Colonic mucosa (tissue), 4 donors: ENCODE measurements around the gene PBX2. TPM values are rescaled to one million over a fixed set of nuclear protein-coding genes. Genes with fewer than 3 reads are reported as not detected.
"Not testable (repeated sequence)": the region's sequence is repeated elsewhere in the genome, so short reads cannot be mapped to it uniquely, and the experiment has no call there.

ENCODE experiments used
- DNase-seq: peaks from one replicate; pipeline ENCODE4 v3.0.0-alpha.2; 2020
- H3K27ac ChIP-seq: fragments of 200-600 bp; one replicate; pipeline ENCODE4 v1.8.0; 2021
- H3K27me3 ChIP-seq: fragments of 200-600 bp; one replicate; pipeline ENCODE4 v1.8.0; 2021
- H3K36me3 ChIP-seq: fragments of 200-600 bp; one replicate; pipeline ENCODE4 v1.8.0; 2021
- H3K4me1 ChIP-seq: fragments of 200-600 bp; one replicate; pipeline ENCODE4 v1.8.0; 2021; ENCODE audit warnings: mild to moderate bottlenecking
- H3K4me3 ChIP-seq: fragments of 200-600 bp; one replicate; pipeline ENCODE4 v1.8.0; 2021
- H3K9ac ChIP-seq, 2 donors: one replicate each; pipeline ENCODE4 v1.7.0; 2013; ENCODE audit warnings: control low read depth in 2 of 2, low read depth in 2 of 2, low read length in 2 of 2
- H3K9me3 ChIP-seq: fragments of 200-600 bp; one replicate; pipeline ENCODE4 v1.8.0; 2021
- CTCF ChIP-seq: fragments of 200-600 bp; IDR thresholded peaks from one replicate; pipeline ENCODE4 v1.8.0; 2022; ENCODE audit warnings: antibody characterized with exemption, mild to moderate bottlenecking
- intact Hi-C: fragments of 100-400 bp; cut with DNase I; formaldehyde crosslinking; loops from one replicate; pipeline ENCODE4 v1.14.1; 2022
- total RNA-seq, 2 donors: library from RNA; stranded (reverse); fragmentation: NEBNext Ultra II Directional in 1 of 2; extraction: Animal tissue kit (Norgen Biotek cat#: 25700) in 1 of 2; gene quantifications; one replicate each; pipeline ENCODE4 v1.2.1, GENCODE V29; 2021
- donor health status: healthy.
- donor health status: DM: no; HTN: no; CAD: no.
- donor health status: DM: no; HTN: no; CAD: no.

PBX2 gene
- total RNA-seq, 2 donors from 2014 or later = 47.5 TPM

DNA sequence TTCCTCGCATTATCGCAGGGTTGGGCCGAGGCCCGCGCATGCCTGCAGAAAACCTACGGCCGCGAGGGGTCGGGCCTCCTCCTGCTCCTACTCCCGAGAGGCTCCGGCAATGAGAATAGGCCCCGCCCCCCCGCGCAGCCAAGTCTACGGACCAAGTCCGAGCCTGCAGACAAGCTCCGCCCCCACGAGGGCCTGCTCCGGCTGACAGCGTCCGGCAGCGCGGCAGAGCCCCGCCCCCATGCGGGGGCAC, 5.6 kb upstream of the PBX2 start:
- Histone ChIP-seq H3K27ac (peak overlapping the region; percentile 99), H3K27me3 (no peaks in the 10 kb centered on the region), H3K9me3 (no peaks in the 10 kb centered on the region), H3K36me3 (no peaks in the 10 kb centered on the region), H3K4me1 (peaks cover 2% of the 10 kb centered on the region), H3K9ac (peak overlapping the region; percentile 99 to 100), H3K4me3 (peak overlapping the region; percentile 58)
- DNase-seq = peak; percentile 100
- intact Hi-C loops = no loop called here
- TF ChIP-seq CTCF = peak; percentile 55

- Histone ChIP-seq H3K27me3 (no peaks in the 10 kb centered on the region), H3K27ac (peak overlapping the region; percentile 84), H3K4me3 (peak overlapping the region; percentile 18), H3K9me3 (no peaks in the 10 kb centered on the region), H3K4me1 (peaks cover 2% of the 10 kb centered on the region), H3K9ac (peak overlapping the region; percentile 68 to 88), H3K36me3 (no peaks in the 10 kb centered on the region)
- intact Hi-C loops = no loop called here
- no peak for TF ChIP-seq CTCF
- DNase-seq = peak; percentile 60
Measured at GRCh38 chr6:32194825-32195651, 5.0 kb upstream of the PBX2 start.

- no peak for TF ChIP-seq CTCF
- Histone ChIP-seq H3K9ac (no peak overlapping the region), H3K27ac (peak overlapping the region; percentile 84), H3K9me3 (no peaks in the 10 kb centered on the region), H3K27me3 (no peaks in the 10 kb centered on the region), H3K36me3 (no peaks in the 10 kb centered on the region), H3K4me1 (peaks cover 2% of the 10 kb centered on the region), H3K4me3 (no peak overlapping the region)
- intact Hi-C loops = no loop called here
- no peak for DNase-seq
Measured at GRCh38 chr6:32194388-32194787, 4.4 kb upstream of the PBX2 start.

DNA sequence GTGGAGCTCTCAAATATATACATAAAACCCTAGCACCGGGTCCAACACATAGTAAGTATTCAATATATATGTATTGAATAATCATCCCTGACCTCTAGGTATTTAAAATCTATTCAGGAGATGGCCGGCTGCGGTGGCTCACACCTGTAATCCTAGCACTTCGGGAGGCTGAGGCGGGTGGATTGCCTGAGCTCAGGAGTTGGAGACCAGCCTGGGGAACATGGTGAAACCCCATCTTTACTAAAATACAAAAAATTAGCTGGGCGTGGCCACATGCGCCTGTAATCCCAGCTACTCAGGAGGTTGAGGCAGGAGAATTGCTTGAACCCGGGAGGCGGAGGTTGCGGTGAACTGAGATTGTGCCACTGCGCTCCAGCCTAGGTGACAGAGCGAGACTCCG, 3.1 kb upstream of the PBX2 start:
- intact Hi-C loops, H3K36me3 ChIP-seq, H3K4me1 ChIP-seq, H3K27me3 ChIP-seq, DNase-seq, H3K9me3 ChIP-seq: not testable (repeated sequence)
- Histone ChIP-seq H3K4me3 (peak overlapping the region; percentile 23), H3K9ac (peak overlapping the region; percentile 19 to 85), H3K27ac (peak overlapping the region; percentile 82)

GRCh38 chr6:32192608-32193039, 2.6 kb upstream of the PBX2 start, which contains the start of gene GPSM3:
GPSM3 (minus strand) TSS chr6:32192643; CDS start chr6:32192513, 130 bp downstream.
- no peaks in the 10 kb centered on the region for H3K36me3 ChIP-seq
- peak; percentile 69 for DNase-seq
- H3K9me3 ChIP-seq = no peaks in the 10 kb centered on the region
- peak within 1 kb of the TSS; percentile 23 for H3K4me3 ChIP-seq
- TF ChIP-seq CTCF = no peak
- intact Hi-C loops = no loop called here
- peak within 1 kb of the TSS; percentile 85 to 91 for H3K9ac ChIP-seq
- H3K27me3 ChIP-seq = no peaks in the 10 kb centered on the region
- H3K27ac ChIP-seq = peak within 1 kb of the TSS; percentile 82
- peaks cover 2% of the 10 kb centered on the region for H3K4me1 ChIP-seq
